IMR-90 (cell line): ENCODE data around the gene ENOX1. TPM values are rescaled to one million over a fixed set of nuclear protein-coding genes. Genes with fewer than 3 reads are reported as not detected.

ENCODE experiments used
- ATAC-seq: fragments of 200-7000 bp; cut with Tn5 transposase; 2 replicates; pipeline ENCODE4 v1.9.1; 2020; ENCODE audit warnings: low read depth, mild to moderate bottlenecking, moderate library complexity
- BruUV-seq: library from RNA; stranded (reverse); fragments of 400-500 nt; replicated peaks from 2 replicates; lab custom pipeline; 2021; lab: Mats Ljungman, UMichigan
- CTCF ChIA-PET: fragments of 300-600 bp; formaldehyde crosslinking; extraction: SDS; loops from one replicate; lab custom pipeline; 2021; ENCODE audit warnings: antibody characterized with exemption; lab: Yijun Ruan, JAX
- POLR2A ChIA-PET: fragments of 300-600 bp; sonication (Branson Sonifier 250); formaldehyde crosslinking; loops from one replicate; lab custom pipeline; 2022; ENCODE audit warnings: antibody characterized with exemption; ENCODE audit not compliant: unreplicated experiment; lab: Charles Lee
- DNase-seq: peaks from one replicate; pipeline ENCODE4 v3.0.0; 2013
- H2AFZ ChIP-seq: replicated peaks from 2 replicates; pipeline ENCODE3; 2013; ENCODE audit warnings: low read length, mild to moderate bottlenecking; ENCODE audit not compliant: poor library complexity
- H2AK5ac ChIP-seq: 2 replicates; pipeline ENCODE4 v1.6.1; 2013; ENCODE audit warnings: low read depth, low read length, inconsistent platforms
- H2AK9ac ChIP-seq: replicated peaks from 2 replicates; pipeline ENCODE3; 2013; ENCODE audit warnings: mild to moderate bottlenecking, low read depth, low read length, moderate library complexity; ENCODE audit not compliant: poor library complexity
- H2BK120ac ChIP-seq: 2 replicates; pipeline ENCODE4 v1.6.1; 2013; ENCODE audit warnings: low read depth, low read length, inconsistent platforms
- H2BK15ac ChIP-seq: 3 replicates; pipeline ENCODE4 v1.6.1; 2013; ENCODE audit warnings: low read depth, low read length, inconsistent platforms
- H2BK20ac ChIP-seq: 2 replicates; pipeline ENCODE4 v1.6.1; 2013; ENCODE audit warnings: low read depth, mild to moderate bottlenecking, inconsistent platforms, low read length, moderate library complexity
- H2BK5ac ChIP-seq: 2 replicates; pipeline ENCODE4 v1.6.1; 2013; ENCODE audit warnings: mild to moderate bottlenecking, low read depth, low read length, inconsistent platforms; ENCODE audit not compliant: poor library complexity, severe bottlenecking
- H3K14ac ChIP-seq: replicated peaks from 2 replicates; pipeline ENCODE4 v1.6.1; 2013; ENCODE audit warnings: low read depth, low read length, inconsistent platforms
- H3K18ac ChIP-seq: 2 replicates; pipeline ENCODE4 v1.6.1; 2013; ENCODE audit warnings: low read depth, low read length, control low read depth
- H3K23ac ChIP-seq: 2 replicates; pipeline ENCODE4 v1.6.1; 2013; ENCODE audit warnings: low read depth, low read length, inconsistent platforms
- H3K27ac ChIP-seq: 2 replicates; pipeline ENCODE4 v1.5.1; 2013; ENCODE audit warnings: mild to moderate bottlenecking, control low read depth, low read length; ENCODE audit not compliant: insufficient read depth
- H3K27me3 ChIP-seq: 2 replicates; pipeline ENCODE4 v1.6.1; 2013; ENCODE audit warnings: low read length; ENCODE audit not compliant: control insufficient read depth, insufficient read depth
- H3K36me3 ChIP-seq: 2 replicates; pipeline ENCODE4 v1.6.1; 2013; ENCODE audit warnings: low read length, mixed read lengths; ENCODE audit not compliant: control insufficient read depth, insufficient read depth
- H3K4ac ChIP-seq: 2 replicates; pipeline ENCODE4 v1.6.1; 2013; ENCODE audit warnings: low read depth, low read length, inconsistent platforms
- H3K4me1 ChIP-seq: 2 replicates; pipeline ENCODE4 v1.6.1; 2013; ENCODE audit warnings: low read length, mixed read lengths; ENCODE audit not compliant: control insufficient read depth, insufficient read depth
- H3K4me2 ChIP-seq: 2 replicates; pipeline ENCODE4 v1.6.1; 2013; ENCODE audit warnings: low read depth, mild to moderate bottlenecking, control low read depth, low read length, moderate library complexity
- H3K4me3 ChIP-seq: 2 replicates; pipeline ENCODE4 v1.5.1; 2013; ENCODE audit warnings: low read depth, mild to moderate bottlenecking, control low read depth, low read length, moderate library complexity; ENCODE audit not compliant: insufficient read depth
- H3K56ac ChIP-seq: 2 replicates; pipeline ENCODE4 v1.6.1; 2013; ENCODE audit warnings: low read length, inconsistent platforms; ENCODE audit not compliant: insufficient read depth; ENCODE audit errors: extremely low read depth
- H3K79me1 ChIP-seq, 2 experiments: 2 replicates each; pipeline ENCODE4 v1.6.1; 2013; ENCODE audit warnings: low read length in 2 of 2, inconsistent platforms in 1 of 2, low read depth in 1 of 2
- H3K9ac ChIP-seq: 2 replicates; pipeline ENCODE4 v1.6.1; 2013; ENCODE audit warnings: low read depth, low read length, control low read depth
- H3K9me1 ChIP-seq: 2 replicates; pipeline ENCODE4 v1.6.1; 2013; ENCODE audit warnings: low read length, inconsistent platforms; ENCODE audit not compliant: insufficient read depth
- H3K9me3 ChIP-seq: 2 replicates; pipeline ENCODE4 v1.6.1; 2013; ENCODE audit warnings: low read length; ENCODE audit not compliant: control insufficient read depth, insufficient read depth
- H4K20me1 ChIP-seq: 2 replicates; pipeline ENCODE4 v1.6.1; 2013; ENCODE audit warnings: low read length, inconsistent platforms; ENCODE audit not compliant: insufficient read depth
- H4K5ac ChIP-seq: 2 replicates; pipeline ENCODE4 v1.6.1; 2013; ENCODE audit warnings: mild to moderate bottlenecking, low read depth, low read length, control low read depth
- H4K8ac ChIP-seq, 2 experiments: 2 replicates each; pipeline ENCODE4 v1.6.1; 2013; ENCODE audit warnings: low read depth in 2 of 2, low read length in 2 of 2, control low read depth in 1 of 2, inconsistent platforms in 1 of 2
- H4K91ac ChIP-seq: 2 replicates; pipeline ENCODE4 v1.6.1; 2013; ENCODE audit warnings: low read depth, low read length, inconsistent platforms; ENCODE audit not compliant: insufficient read depth
- CHD1 ChIP-seq: IDR thresholded peaks from 2 replicates; pipeline ENCODE4 v1.6.1; 2012; ENCODE audit warnings: low read depth, low read length, improper control_type of control experiment
- FOS ChIP-seq: fragments of 150-350 bp; IDR thresholded peaks from 2 replicates; pipeline ENCODE4 v1.6.1; 2016; ENCODE audit warnings: low read depth, low read length
- MAZ ChIP-seq: IDR thresholded peaks from 2 replicates; pipeline ENCODE4 v1.6.1; 2012; ENCODE audit warnings: low read depth, mild to moderate bottlenecking, low read length, improper control_type of control experiment, moderate library complexity, borderline replicate concordance
- MXI1 ChIP-seq: IDR thresholded peaks from 2 replicates; pipeline ENCODE4 v1.6.1; 2012; ENCODE audit warnings: low read depth, mild to moderate bottlenecking, low read length, moderate library complexity, borderline replicate concordance
- NFE2L2 ChIP-seq: fragments of 150-350 bp; IDR thresholded peaks from 2 replicates; pipeline ENCODE4 v1.6.1; 2016; ENCODE audit warnings: low read depth, mild to moderate bottlenecking, low read length
- RAD21 ChIP-seq: IDR thresholded peaks from 2 replicates; pipeline ENCODE4 v1.6.1; 2012; ENCODE audit warnings: low read length, improper control_type of control experiment
- WGBS, 2 experiments: methylation state at CpG; one replicate each; pipeline versions ENCODE4 v1.1.5 to v1.1.7; 2013; ENCODE audit warnings: missing lambda C conversion rate in 2 of 2; ENCODE audit not compliant: insufficient read length in 1 of 2; ENCODE audit errors: extremely low coverage in 2 of 2; 5-methylcytosine and 5-hydroxymethylcytosine counted together
- dilution Hi-C: fragments of 300-500 bp; cut with HindIII; formaldehyde crosslinking; loops from one replicate; pipeline ENCODE4 v1.14.3; 2018; ENCODE audit warnings: low sequenced_read_pairs; ENCODE audit not compliant: unreplicated experiment
- in situ Hi-C: fragments of 300-500 bp; cut with MboI; formaldehyde crosslinking; loops from 3 replicates; pipeline ENCODE4 v1.14.3; 2019; ENCODE audit warnings: low sequenced_read_pairs, inconsistent platforms, mixed read lengths
- intact Hi-C: fragments of 100-400 bp; cut with micrococcal nuclease; formaldehyde crosslinking; loops from 2 replicates; pipeline ENCODE4 v1.10.0; 2022
- polyA plus RNA-seq, 3 experiments: library from polyadenylated mRNA; depleted of rRNA; stranded (reverse); fragments of >200 nt; gene quantifications; 2 replicates each; pipeline ENCODE4 v1.2.3, GENCODE V29; 2012; ENCODE audit warnings: low replicate concordance in 1 of 3
- total RNA-seq: library from RNA; depleted of rRNA; stranded (reverse); fragments of >200 nt; gene quantifications from 2 replicates; pipeline ENCODE4 v1.2.3, GENCODE V29; 2012
- TF ChIP-seq, protein P1 (sequence below): fragments of 150-350 bp; IDR thresholded peaks from 2 replicates; pipeline ENCODE4 v1.6.1; 2016; ENCODE audit warnings: low read depth, mild to moderate bottlenecking, low read length, moderate library complexity, borderline replicate concordance

Gene ENOX1
- total and polyA plus RNA-seq, 2 of the 4 experiments (the other 2 are of a cell fraction), result 0.99 to 1.3 TPM

DNA sequence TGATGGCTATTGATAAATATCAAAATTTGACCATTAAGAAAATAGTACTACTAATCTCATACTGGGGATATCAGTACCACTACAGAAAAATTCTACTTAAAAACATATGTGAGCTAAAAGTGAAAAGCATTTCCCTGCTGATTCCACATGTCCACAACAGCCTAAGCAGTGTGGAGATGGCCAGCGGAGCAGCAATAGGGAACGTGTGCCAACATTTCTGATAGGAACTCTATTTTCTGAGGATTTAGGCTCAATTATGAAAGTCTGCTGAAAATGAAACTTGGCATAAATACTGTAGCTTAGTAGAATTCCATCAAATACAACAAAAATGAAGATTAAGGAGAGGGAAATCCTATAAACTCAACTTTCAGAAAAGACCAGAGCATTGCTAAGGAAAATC lies 311.6 kb downstream of the ENOX1 start:
- intact Hi-C loops, result no loop called here
- Histone ChIP-seq H4K91ac (no peak overlapping the region), H3K9me3 (no peaks in the 10 kb centered on the region), H3K14ac (no peak overlapping the region), H2AK9ac (no peak overlapping the region), H3K27me3 (no peaks in the 10 kb centered on the region), H3K23ac (no peak overlapping the region), H3K79me1 (no peaks in the 10 kb centered on the region), H2AFZ (no peak overlapping the region), H2BK120ac (no peak overlapping the region), H3K4me3 (no peak overlapping the region), H2AK5ac (no peak overlapping the region), H4K8ac (no peak overlapping the region), H2BK5ac (no peak overlapping the region), H4K5ac (no peak overlapping the region), H2BK15ac (no peak overlapping the region), H3K4me1 (no peaks in the 10 kb centered on the region), H3K36me3 (no peaks in the 10 kb centered on the region), H3K18ac (no peak overlapping the region), H3K9me1 (no peaks in the 10 kb centered on the region), H3K4ac (no peak overlapping the region), H3K4me2 (no peak overlapping the region), H3K27ac (no peak overlapping the region), H3K9ac (no peak overlapping the region), H3K56ac (no peak overlapping the region), H4K20me1 (no peaks in the 10 kb centered on the region), H2BK20ac (no peak overlapping the region)
- in situ Hi-C loops, result no loop called here
- ChIA-PET CTCF (no interaction called here), POLR2A (no interaction called here)
- TF ChIP-seq FOS (no peak), NFE2L2 (no peak), MXI1 (no peak), RAD21 (no peak), CHD1 (no peak), MAZ (no peak)
- TF ChIP-seq, protein P1, sequence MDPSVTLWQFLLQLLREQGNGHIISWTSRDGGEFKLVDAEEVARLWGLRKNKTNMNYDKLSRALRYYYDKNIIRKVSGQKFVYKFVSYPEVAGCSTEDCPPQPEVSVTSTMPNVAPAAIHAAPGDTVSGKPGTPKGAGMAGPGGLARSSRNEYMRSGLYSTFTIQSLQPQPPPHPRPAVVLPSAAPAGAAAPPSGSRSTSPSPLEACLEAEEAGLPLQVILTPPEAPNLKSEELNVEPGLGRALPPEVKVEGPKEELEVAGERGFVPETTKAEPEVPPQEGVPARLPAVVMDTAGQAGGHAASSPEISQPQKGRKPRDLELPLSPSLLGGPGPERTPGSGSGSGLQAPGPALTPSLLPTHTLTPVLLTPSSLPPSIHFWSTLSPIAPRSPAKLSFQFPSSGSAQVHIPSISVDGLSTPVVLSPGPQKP, result no peak
- dilution Hi-C loops, result no loop called here
- DNase-seq (no peak), ATAC-seq (no peak)
- no TSS peak for BruUV-seq
- no CpG with 5 or more reads among the region's 2 CpGs for WGBS, 2 experiments
